ENCODE data around the gene RBM24.

DNA sequence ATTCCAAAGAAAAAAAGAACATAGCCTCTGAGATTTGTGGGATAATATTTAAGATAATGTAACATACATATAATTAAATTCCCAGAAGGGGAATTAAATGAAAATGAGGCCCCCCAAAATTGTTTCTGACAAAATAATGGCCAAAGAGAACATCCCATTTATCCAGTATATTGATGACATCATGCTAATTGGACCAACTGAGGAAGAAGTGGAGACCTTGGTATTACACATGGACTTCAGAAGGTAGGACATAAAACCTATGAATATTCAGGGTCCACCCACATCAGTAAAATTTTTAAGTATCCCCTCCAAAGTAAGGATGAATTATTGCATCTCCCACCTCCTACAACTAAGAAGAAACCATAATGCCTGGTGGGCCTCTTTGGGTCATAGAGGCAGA, 15.6 kb upstream of the RBM24 start:
- TF ChIP-seq, protein P1, sequence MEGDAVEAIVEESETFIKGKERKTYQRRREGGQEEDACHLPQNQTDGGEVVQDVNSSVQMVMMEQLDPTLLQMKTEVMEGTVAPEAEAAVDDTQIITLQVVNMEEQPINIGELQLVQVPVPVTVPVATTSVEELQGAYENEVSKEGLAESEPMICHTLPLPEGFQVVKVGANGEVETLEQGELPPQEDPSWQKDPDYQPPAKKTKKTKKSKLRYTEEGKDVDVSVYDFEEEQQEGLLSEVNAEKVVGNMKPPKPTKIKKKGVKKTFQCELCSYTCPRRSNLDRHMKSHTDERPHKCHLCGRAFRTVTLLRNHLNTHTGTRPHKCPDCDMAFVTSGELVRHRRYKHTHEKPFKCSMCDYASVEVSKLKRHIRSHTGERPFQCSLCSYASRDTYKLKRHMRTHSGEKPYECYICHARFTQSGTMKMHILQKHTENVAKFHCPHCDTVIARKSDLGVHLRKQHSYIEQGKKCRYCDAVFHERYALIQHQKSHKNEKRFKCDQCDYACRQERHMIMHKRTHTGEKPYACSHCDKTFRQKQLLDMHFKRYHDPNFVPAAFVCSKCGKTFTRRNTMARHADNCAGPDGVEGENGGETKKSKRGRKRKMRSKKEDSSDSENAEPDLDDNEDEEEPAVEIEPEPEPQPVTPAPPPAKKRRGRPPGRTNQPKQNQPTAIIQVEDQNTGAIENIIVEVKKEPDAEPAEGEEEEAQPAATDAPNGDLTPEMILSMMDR (IDR thresholded peaks at IDR 0.05 in 4 of 5, conservative IDR thresholded peaks at IDR 0.05 in 1 of 5): no peak
- no peak for TF ChIP-seq POLR2A (IDR thresholded peaks at IDR 0.05)
